H9 (cell line): ENCODE results near the gene ADAM11. TPM values are rescaled to one million over a fixed set of nuclear protein-coding genes. Genes with fewer than 3 reads are reported as not detected.

ENCODE experiments used
- DNase-seq: peaks from one replicate; pipeline ENCODE4 v3.0.0-alpha.2; 2017
- H2AFZ ChIP-seq: one replicate; pipeline ENCODE4 v1.6.1; 2013; ENCODE audit warnings: mild to moderate bottlenecking, low read length, control low read depth, moderate library complexity
- H2AK5ac ChIP-seq: 2 replicates; pipeline ENCODE4 v1.6.1; 2013; ENCODE audit warnings: low read length, control low read depth, mixed read lengths; ENCODE audit not compliant: insufficient read length
- H2BK120ac ChIP-seq: one replicate; pipeline ENCODE4 v1.6.1; 2013; ENCODE audit warnings: low read depth, mild to moderate bottlenecking, low read length, control low read depth, inconsistent platforms; ENCODE audit not compliant: poor library complexity, severe bottlenecking
- H2BK12ac ChIP-seq: 2 replicates; pipeline ENCODE4 v1.6.1; 2013; ENCODE audit warnings: low read length, control low read depth, mixed read lengths, low read depth; ENCODE audit not compliant: insufficient read length
- H2BK15ac ChIP-seq: 2 replicates; pipeline ENCODE4 v1.6.1; 2013; ENCODE audit warnings: low read depth, low read length, control low read depth
- H2BK20ac ChIP-seq: one replicate; pipeline ENCODE4 v1.6.1; 2013; ENCODE audit warnings: low read depth, mild to moderate bottlenecking, low read length, control low read depth, inconsistent platforms; ENCODE audit not compliant: poor library complexity, severe bottlenecking
- H2BK5ac ChIP-seq: 2 replicates; pipeline ENCODE4 v1.6.1; 2013; ENCODE audit warnings: low read length, control low read depth, mixed read lengths; ENCODE audit not compliant: insufficient read length
- H3K14ac ChIP-seq: 2 replicates; pipeline ENCODE4 v1.6.1; 2013; ENCODE audit warnings: low read length, control low read depth; ENCODE audit not compliant: insufficient read depth
- H3K18ac ChIP-seq: 2 replicates; pipeline ENCODE4 v1.6.1; 2013; ENCODE audit warnings: low read depth, mild to moderate bottlenecking, mixed read lengths, low read length, control low read depth; ENCODE audit not compliant: insufficient read length
- H3K23ac ChIP-seq: 2 replicates; pipeline ENCODE4 v1.6.1; 2013; ENCODE audit warnings: low read length, control low read depth, mixed read lengths, low read depth; ENCODE audit not compliant: insufficient read length
- H3K23me2 ChIP-seq: 2 replicates; pipeline ENCODE4 v1.6.1; 2013; ENCODE audit warnings: low read depth, mild to moderate bottlenecking, mixed read lengths, low read length, control low read depth; ENCODE audit not compliant: insufficient read length, poor library complexity, severe bottlenecking
- H3K27ac ChIP-seq: 2 replicates; pipeline ENCODE4 v1.5.1; 2013; ENCODE audit warnings: low read length, control low read depth, mixed read lengths, low read depth; ENCODE audit not compliant: insufficient read length
- H3K27me3 ChIP-seq: 2 replicates; pipeline ENCODE4 v1.6.1; 2013; ENCODE audit warnings: low read length, control low read depth, inconsistent platforms; ENCODE audit not compliant: insufficient read depth
- H3K4ac ChIP-seq: 2 replicates; pipeline ENCODE4 v1.6.1; 2013; ENCODE audit warnings: low read depth, mild to moderate bottlenecking, control low read depth, inconsistent platforms, low read length, moderate library complexity
- H3K4me1 ChIP-seq: 2 replicates; pipeline ENCODE4 v1.6.1; 2013; ENCODE audit warnings: low read length, control low read depth, inconsistent platforms; ENCODE audit not compliant: insufficient read depth
- H3K4me2 ChIP-seq: 2 replicates; pipeline ENCODE4 v1.6.1; 2013; ENCODE audit warnings: low read length, control low read depth, mixed read lengths; ENCODE audit not compliant: insufficient read length, insufficient read depth
- H3K56ac ChIP-seq: 2 replicates; pipeline ENCODE4 v1.6.1; 2013; ENCODE audit warnings: low read depth, mild to moderate bottlenecking, mixed read lengths, low read length, control low read depth; ENCODE audit not compliant: insufficient read length
- H3K79me1 ChIP-seq: 2 replicates; pipeline ENCODE4 v1.6.1; 2013; ENCODE audit warnings: low read depth, mild to moderate bottlenecking, moderate library complexity, low read length, control low read depth, inconsistent platforms; ENCODE audit not compliant: insufficient read depth, poor library complexity, severe bottlenecking
- H3K79me2 ChIP-seq: 2 replicates; pipeline ENCODE4 v1.6.1; 2013; ENCODE audit warnings: low read length, control low read depth, inconsistent platforms; ENCODE audit not compliant: insufficient read depth
- H3K9ac ChIP-seq: 2 replicates; pipeline ENCODE4 v1.6.1; 2013; ENCODE audit warnings: low read length, control low read depth, mixed read lengths; ENCODE audit not compliant: insufficient read length; ENCODE audit errors: extremely low read depth
- H3K9me3 ChIP-seq: one replicate; pipeline ENCODE4 v1.6.1; 2013; ENCODE audit warnings: low read depth, low read length, inconsistent platforms; ENCODE audit not compliant: control insufficient read depth
- H3T11ph ChIP-seq: one replicate; pipeline ENCODE4 v1.6.1; 2013; ENCODE audit warnings: mild to moderate bottlenecking, low read length, control low read depth, inconsistent platforms
- H4K20me1 ChIP-seq: one replicate; pipeline ENCODE4 v1.6.1; 2013; ENCODE audit not compliant: control insufficient read depth, insufficient read length, insufficient read depth
- H4K5ac ChIP-seq: 2 replicates; pipeline ENCODE4 v1.6.1; 2013; ENCODE audit warnings: low read depth, mild to moderate bottlenecking, mixed read lengths, low read length, control low read depth; ENCODE audit not compliant: insufficient read length
- H4K8ac ChIP-seq: replicated peaks from 2 replicates; pipeline ENCODE4 v1.6.1; 2013; ENCODE audit warnings: low read length, control low read depth, mixed read lengths, low read depth; ENCODE audit not compliant: insufficient read length
- H4K91ac ChIP-seq: 2 replicates; pipeline ENCODE4 v1.6.1; 2013; ENCODE audit warnings: low read depth, mild to moderate bottlenecking, moderate library complexity, mixed read lengths, low read length, control low read depth; ENCODE audit not compliant: insufficient read length
- H3K27ac Mint-ChIP-seq, 3 experiments: 2 replicates in 2 of 3; 3 replicates in 1 of 3; pipeline ENCODE4 v1.8.0; 2020 to 2021; ENCODE audit warnings: mixed read lengths in 3 of 3, mild to moderate bottlenecking in 1 of 3, moderate library complexity in 1 of 3
- H3K27me3 Mint-ChIP-seq: 2 replicates; pipeline ENCODE4 v1.8.0; 2021; ENCODE audit warnings: low read depth, mild to moderate bottlenecking, moderate library complexity, mixed read lengths
- H3K36me3 Mint-ChIP-seq, 3 experiments: 2 replicates in 2 of 3; 3 replicates in 1 of 3; pipeline ENCODE4 v1.8.0; 2020 to 2021; ENCODE audit warnings: low read depth in 3 of 3, mixed read lengths in 3 of 3; ENCODE audit not compliant: insufficient read depth in 1 of 3
- H3K4me1 Mint-ChIP-seq, 2 experiments: 2 replicates each; pipeline ENCODE4 v1.8.0; 2020; ENCODE audit warnings: mixed read lengths in 2 of 2
- H3K4me3 Mint-ChIP-seq, 2 experiments: 2 replicates in 1 of 2; 3 replicates in 1 of 2; pipeline ENCODE4 v1.8.0; 2020 to 2021; ENCODE audit warnings: mild to moderate bottlenecking in 2 of 2, mixed read lengths in 2 of 2, moderate library complexity in 1 of 2
- H3K9me3 Mint-ChIP-seq, 2 experiments: 2 replicates in 1 of 2; 3 replicates in 1 of 2; pipeline ENCODE4 v1.8.0; 2020; ENCODE audit warnings: mild to moderate bottlenecking in 2 of 2, mixed read lengths in 2 of 2, moderate library complexity in 1 of 2
- WGBS: extraction: QIAGEN DNeasy Blood & Tissue Kit; methylation state at CpG from one replicate; pipeline ENCODE4 v1.1.7; 2013; ENCODE audit warnings: missing lambda C conversion rate, low lambda C conversion rate, mixed read lengths; ENCODE audit not compliant: insufficient read length; ENCODE audit errors: extremely low coverage; 5-methylcytosine and 5-hydroxymethylcytosine counted together
- total RNA-seq: library from RNA; stranded (reverse); gene quantifications from 2 replicates; pipeline ENCODE4 v1.2.1, GENCODE V29; 2021
- TF ChIP-seq, protein P1 (sequence below): fragments of 200-600 bp; sonication (generic); conservative IDR thresholded peaks from 3 replicates; pipeline ENCODE4 v1.8.0; 2021; ENCODE audit warnings: antibody characterized with exemption, mild to moderate bottlenecking

Gene ADAM11
- total RNA-seq, 1 experiment from 2014 or later = 4.6 TPM

- no peak overlapping the region for H3K9ac ChIP-seq
- H2BK15ac ChIP-seq = no peak overlapping the region
- H2BK120ac ChIP-seq = no peak overlapping the region
- H4K91ac ChIP-seq = no peak overlapping the region
- no peak overlapping the region for H3K23ac ChIP-seq
- H2BK20ac ChIP-seq = no peak overlapping the region
- no peak overlapping the region for H4K5ac ChIP-seq
- DNase-seq = no peak
- TF ChIP-seq, protein P1, sequence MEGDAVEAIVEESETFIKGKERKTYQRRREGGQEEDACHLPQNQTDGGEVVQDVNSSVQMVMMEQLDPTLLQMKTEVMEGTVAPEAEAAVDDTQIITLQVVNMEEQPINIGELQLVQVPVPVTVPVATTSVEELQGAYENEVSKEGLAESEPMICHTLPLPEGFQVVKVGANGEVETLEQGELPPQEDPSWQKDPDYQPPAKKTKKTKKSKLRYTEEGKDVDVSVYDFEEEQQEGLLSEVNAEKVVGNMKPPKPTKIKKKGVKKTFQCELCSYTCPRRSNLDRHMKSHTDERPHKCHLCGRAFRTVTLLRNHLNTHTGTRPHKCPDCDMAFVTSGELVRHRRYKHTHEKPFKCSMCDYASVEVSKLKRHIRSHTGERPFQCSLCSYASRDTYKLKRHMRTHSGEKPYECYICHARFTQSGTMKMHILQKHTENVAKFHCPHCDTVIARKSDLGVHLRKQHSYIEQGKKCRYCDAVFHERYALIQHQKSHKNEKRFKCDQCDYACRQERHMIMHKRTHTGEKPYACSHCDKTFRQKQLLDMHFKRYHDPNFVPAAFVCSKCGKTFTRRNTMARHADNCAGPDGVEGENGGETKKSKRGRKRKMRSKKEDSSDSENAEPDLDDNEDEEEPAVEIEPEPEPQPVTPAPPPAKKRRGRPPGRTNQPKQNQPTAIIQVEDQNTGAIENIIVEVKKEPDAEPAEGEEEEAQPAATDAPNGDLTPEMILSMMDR = no peak
- Mint-ChIP-seq H3K27ac (no peak overlapping the region), H3K27me3 (no peaks in the 10 kb centered on the region; the same call in 1 of the 2 replicates), H3K4me1 (peaks cover 0 to 11% of the 10 kb centered on the region in 2 experiments; a peak in 3 of 4 replicates), H3K4me3 (no peak overlapping the region; a peak in 1 of 5 replicates), H3K9me3 (no peaks in the 10 kb centered on the region), H3K36me3 (no peaks in the 10 kb centered on the region)
- no peaks in the 10 kb centered on the region for H3K27me3 ChIP-seq
- H3K23me2 ChIP-seq = no peaks in the 10 kb centered on the region
- H2AK5ac ChIP-seq = no peak overlapping the region
- no peaks in the 10 kb centered on the region for H3K9me3 ChIP-seq
- no CpG with 5 or more reads among the region's 7 CpGs for WGBS
- no peak overlapping the region for H3K4ac ChIP-seq
- H3K79me2 ChIP-seq = no peaks in the 10 kb centered on the region
- H2BK12ac ChIP-seq = no peak overlapping the region
- H2AFZ ChIP-seq = no peak overlapping the region
- H3K4me2 ChIP-seq = no peak overlapping the region
- no peak overlapping the region for H4K8ac ChIP-seq
- H3T11ph ChIP-seq = no peak overlapping the region
- H3K14ac ChIP-seq = no peak overlapping the region
- no peaks in the 10 kb centered on the region for H3K79me1 ChIP-seq
- no peak overlapping the region for H3K56ac ChIP-seq
- H2BK5ac ChIP-seq = no peak overlapping the region
- no peaks in the 10 kb centered on the region for H4K20me1 ChIP-seq
- H3K4me1 ChIP-seq = no peaks in the 10 kb centered on the region
- no peak overlapping the region for H3K18ac ChIP-seq
- no peak overlapping the region for H3K27ac ChIP-seq
These were observed 29.4 kb downstream of the ADAM11 start for GRCh38 chr17:44788139-44788538.
